NCI-H1105 (cell line): ENCODE results near the gene SPATA31E1.
"Not testable (repeated sequence)": the region's sequence is repeated elsewhere in the genome, so short reads cannot be mapped to it uniquely, and the experiment has no call there.

ENCODE experiments used
- DNase-seq: peaks from one replicate; lab custom pipeline; 2025; lab: John Stamatoyannopoulos, UW

SPATA31E1 gene

GRCh38 chr9:87886210-87886932 is 3.7 kb downstream of the SPATA31E1 start:
- DNase-seq: no peak

- DNase-seq: no peak
These were observed 4.3 kb downstream of the SPATA31E1 start for GRCh38 chr9:87886933-87887505.

- no peak for DNase-seq
These were observed 5.2 kb downstream of the SPATA31E1 start for GRCh38 chr9:87887661-87888480.

- DNase-seq: no peak
These were observed 5.8 kb downstream of the SPATA31E1 start for GRCh38 chr9:87888501-87888900.

- DNase-seq: no peak
These were observed 6.6 kb downstream of the SPATA31E1 start for GRCh38 chr9:87889065-87889881.

- DNase-seq: no peak
These were observed 7.2 kb downstream of the SPATA31E1 start for GRCh38 chr9:87889882-87890252.

- DNase-seq: no peak
These were observed 8.2 kb downstream of the SPATA31E1 start for GRCh38 chr9:87890837-87891236.

GRCh38 chr9:87891754-87892153 is 9.1 kb downstream of the SPATA31E1 start:
- DNase-seq: no peak

GRCh38 chr9:87892956-87893355 is 10.3 kb downstream of the SPATA31E1 start:
- DNase-seq: no peak

GRCh38 chr9:87894998-87895625 is 12.4 kb downstream of the SPATA31E1 start:
- DNase-seq: no peak

- no peak for DNase-seq
These were observed 14.2 kb downstream of the SPATA31E1 start for GRCh38 chr9:87896891-87897290.

- DNase-seq: no peak
These were observed 15.5 kb downstream of the SPATA31E1 start for GRCh38 chr9:87898151-87898550.

- not testable (repeated sequence) for DNase-seq
These were observed 19.7 kb downstream of the SPATA31E1 start for GRCh38 chr9:87902371-87902770.

- peak; percentile 80 for DNase-seq
These were observed 26.8 kb downstream of the SPATA31E1 start for GRCh38 chr9:87909310-87910041.

GRCh38 chr9:87910821-87911220 is 28.1 kb downstream of the SPATA31E1 start:
- no peak for DNase-seq

GRCh38 chr9:87917662-87918061 is 35.0 kb downstream of the SPATA31E1 start, which contains the start of gene SPATA31C1:
Gene SPATA31C1 (plus strand): TSS chr9:87917962.
- not testable (repeated sequence) for DNase-seq

GRCh38 chr9:87919013-87919412 is 36.3 kb downstream of the SPATA31E1 start:
- not testable (repeated sequence) for DNase-seq

GRCh38 chr9:87921561-87921960 is 38.9 kb downstream of the SPATA31E1 start:
- DNase-seq: not testable (repeated sequence)

GRCh38 chr9:87923012-87923411 is 40.3 kb downstream of the SPATA31E1 start:
- not testable (repeated sequence) for DNase-seq

GRCh38 chr9:87924851-87925250 is 42.2 kb downstream of the SPATA31E1 start:
- not testable (repeated sequence) for DNase-seq

- not testable (repeated sequence) for DNase-seq
These were observed 46.5 kb downstream of the SPATA31E1 start for GRCh38 chr9:87929152-87929551.
